SKM-1 (cell line): ENCODE measurements around the gene SERP2.

ENCODE experiments used
- DNase-seq: peaks from one replicate; lab custom pipeline; 2025; ENCODE audit not compliant: unreplicated experiment; lab: John Stamatoyannopoulos, UW

The SERP2 gene

DNA sequence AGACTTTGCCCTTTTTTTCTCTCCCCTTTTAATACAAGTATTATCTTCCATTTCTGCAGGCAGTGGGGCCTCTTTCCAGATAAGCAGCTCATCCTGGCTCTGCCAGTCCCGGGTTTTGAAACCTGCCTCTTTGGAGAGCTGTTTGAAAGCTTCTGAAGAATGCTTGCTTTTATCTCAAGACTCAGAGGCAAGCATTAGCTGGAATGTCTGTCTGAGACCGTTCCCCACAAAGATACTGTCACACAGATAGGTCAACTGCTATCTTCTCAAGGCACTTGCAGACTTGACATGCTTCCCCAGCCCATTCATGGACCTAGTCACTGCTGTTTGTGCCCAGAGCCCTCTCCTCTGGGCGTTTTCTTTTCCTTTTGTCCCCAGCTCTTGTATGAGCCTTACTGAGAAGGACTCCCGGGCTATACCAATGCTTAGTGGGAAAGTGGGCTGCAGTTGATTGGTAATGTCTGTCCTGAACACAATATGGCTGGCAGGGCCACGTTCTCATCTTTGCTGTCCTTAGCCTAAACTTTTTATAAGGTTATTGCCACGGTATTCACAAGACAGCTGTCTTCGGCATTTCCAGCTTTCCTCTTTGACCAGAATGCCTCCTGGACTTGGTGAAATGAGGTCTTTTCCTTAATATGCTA, 13.4 kb downstream of the SERP2 start:
- DNase-seq: no peak

DNA sequence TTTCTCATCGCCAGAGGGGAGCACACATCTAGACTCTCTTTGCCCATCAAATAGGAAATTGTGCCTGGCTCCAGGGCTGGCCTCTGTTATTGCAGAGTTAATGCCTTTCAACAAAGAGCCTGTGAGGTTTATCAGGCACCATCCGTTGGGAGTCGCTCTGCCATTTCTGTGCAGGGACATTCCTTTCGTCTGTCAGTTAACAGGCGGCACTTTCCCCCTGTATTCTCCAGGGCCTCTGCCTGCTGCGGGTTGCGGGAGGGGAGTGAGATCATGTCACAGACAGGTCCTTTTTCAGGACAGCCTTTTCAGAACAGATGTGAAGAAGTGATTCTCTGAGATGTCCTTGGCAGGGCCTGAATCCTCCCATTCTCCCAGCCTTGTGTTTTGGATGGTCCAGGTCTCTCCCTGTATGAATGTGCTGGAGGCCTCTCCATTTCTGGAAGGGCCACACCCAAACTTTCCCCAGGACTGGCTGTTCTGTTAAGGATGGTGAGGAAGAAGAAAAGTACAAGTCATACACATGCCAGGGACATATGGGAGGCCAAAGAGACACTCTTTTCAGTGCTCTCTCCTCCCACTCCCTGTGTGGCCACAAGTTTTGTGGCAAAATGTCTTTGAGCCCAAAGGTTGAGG, 14.9 kb downstream of the SERP2 start:
- DNase-seq: no peak

- peak; percentile 10 for DNase-seq
Measured at GRCh38 chr13:44389060-44389666, 15.5 kb downstream of the SERP2 start.

GRCh38 chr13:44389876-44390275, 16.3 kb downstream of the SERP2 start:
- DNase-seq: no peak

- DNase-seq: no peak
Measured at GRCh38 chr13:44393391-44393790, 19.8 kb downstream of the SERP2 start.

GRCh38 chr13:44394658-44395057, 21.0 kb downstream of the SERP2 start:
- DNase-seq: no peak

DNA sequence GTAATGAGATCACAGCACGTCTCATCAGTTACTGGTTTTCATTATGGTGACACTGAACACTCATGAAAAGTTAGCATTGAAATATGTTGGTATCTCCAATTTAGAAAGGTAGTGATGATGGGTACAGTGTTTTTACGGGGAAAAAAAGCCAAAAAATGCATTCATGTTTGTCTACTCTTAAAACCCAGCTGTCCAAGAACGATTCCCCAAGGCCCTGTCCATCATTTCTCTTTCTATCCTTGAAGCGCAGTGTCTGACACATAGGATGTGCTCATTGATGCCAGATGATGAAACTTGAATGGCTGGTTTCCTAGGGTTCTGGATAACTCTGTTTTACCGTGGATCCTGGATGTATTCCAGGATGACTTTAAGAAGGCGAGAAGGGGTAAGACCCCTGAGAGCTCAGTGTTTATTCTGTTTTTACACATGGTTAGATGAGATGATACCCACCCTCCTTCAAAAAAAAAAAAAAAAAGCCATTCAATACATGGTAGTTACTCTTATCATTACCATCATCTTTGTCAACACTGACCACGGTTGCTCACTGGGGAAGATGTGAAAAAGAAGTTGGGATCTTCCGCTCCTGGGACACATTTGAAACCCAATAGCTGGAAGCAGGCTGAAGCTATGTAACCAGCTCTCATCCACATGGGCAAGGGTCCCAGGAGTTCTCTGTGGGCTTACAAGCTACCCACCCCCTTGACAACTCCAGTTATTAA, 22.5 kb downstream of the SERP2 start:
- no peak for DNase-seq

DNA sequence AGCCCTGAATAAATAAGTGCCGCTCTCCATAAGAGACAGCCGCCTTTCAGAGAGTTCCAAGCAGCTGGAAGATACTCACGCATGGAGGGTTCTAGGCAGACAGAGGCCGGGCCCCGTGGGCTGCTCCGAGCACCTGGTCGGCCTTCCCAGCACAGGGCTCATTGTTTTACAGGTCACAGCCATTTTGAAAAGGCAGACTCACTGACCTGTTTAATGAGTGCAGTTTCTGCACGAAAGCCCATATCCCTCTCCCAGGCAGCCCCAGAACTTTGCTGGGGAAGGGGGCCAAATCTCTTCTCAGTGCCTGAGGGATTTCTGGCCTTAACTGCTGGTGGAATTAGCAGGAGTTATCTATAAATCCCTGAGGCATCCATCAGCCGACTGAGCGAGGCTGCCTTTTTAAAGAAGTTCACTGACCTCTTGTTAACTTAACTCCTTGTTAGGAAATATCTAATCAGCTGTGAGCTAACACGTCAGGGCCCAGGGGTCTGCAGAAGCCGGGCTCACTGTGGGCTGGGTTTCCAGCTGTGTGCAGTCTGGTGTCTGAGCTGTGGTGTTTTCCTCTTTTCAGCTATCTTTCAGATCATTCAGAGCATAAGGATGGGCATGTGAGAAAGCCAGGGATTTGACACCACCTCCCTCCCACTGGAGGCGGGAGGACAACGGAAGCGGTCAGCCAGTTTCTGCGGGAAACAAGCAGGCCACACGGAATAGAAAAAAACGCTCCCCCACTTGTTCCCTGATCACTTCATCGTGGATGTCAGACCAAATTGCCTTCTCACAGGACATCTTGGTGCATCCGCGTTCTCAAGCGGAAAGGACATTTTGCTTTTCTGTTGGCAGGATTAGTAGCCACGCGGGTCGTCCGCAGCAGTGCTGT, 23.3 kb downstream of the SERP2 start:
- DNase-seq: no peak

GRCh38 chr13:44397766-44398223, 24.2 kb downstream of the SERP2 start:
- DNase-seq: no peak

DNA sequence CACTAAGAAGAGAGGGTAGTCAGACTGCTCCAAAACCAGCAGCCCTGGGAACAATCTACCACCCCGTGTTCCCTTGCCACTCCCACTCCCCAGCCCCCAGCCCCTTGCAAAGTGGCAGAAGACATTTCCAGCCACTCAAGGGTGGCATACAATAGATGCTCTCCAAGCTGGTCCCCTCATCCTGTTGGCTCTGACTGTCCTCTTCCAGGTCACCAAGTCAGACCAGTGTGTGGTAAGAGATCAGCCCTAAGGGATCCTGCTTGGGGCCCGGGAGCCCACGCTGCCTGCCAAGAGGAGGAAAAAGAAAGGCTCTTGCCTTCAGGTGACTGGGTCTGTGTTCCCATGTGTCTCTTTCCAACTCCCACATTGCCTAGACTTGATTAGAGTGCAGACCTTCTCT, 25.0 kb downstream of the SERP2 start:
- no peak for DNase-seq

DNA sequence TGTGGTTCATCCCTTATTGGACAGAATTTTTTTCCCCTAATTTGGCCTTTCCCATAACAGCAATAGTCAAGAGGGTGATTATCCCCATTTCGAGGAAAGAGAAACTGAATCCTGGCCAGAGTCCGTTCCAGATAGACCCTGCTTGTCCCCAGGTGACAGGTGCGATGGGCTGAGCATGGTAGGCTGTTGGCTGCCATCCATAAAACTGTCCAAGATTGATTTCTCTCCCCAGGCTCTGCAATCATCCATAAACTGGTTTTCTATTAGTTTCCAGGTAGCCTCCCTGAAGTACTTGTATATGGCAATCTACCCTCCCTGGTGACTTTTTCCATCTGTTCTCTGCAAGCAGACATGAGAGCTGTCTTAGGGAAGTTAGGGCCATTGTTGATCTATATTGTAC, 25.4 kb downstream of the SERP2 start:
- DNase-seq: no peak

GRCh38 chr13:44400736-44401135, 27.1 kb downstream of the SERP2 start:
- no peak for DNase-seq

GRCh38 chr13:44401577-44401976, 28.0 kb downstream of the SERP2 start:
- DNase-seq: no peak

DNA sequence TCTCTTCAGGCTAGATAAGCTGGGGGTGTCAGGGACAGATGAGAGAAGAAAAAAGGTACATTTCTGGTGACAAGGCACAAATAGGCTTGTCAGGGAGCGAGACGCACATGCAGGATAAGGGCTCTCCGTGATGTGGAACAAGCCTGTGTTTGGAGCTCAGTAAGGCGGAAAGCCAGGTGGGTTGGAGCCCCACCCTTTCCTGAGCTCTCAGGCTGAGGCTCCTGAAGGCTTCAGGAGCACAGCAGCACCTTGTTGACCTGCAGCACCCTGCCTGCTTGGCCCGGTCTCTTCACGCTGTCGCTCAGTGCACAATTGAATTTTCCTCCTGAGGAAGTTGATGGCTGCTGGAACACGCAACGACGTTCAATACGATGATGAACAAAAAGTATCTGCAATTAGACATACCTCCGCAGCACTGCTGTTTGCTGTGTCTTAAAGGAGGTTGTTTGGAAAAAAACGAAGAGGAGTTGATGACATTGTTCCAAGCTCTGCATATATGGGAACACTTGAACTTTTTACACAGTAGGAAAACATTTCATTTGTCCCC, 29.3 kb downstream of the SERP2 start:
- DNase-seq: no peak

- DNase-seq: no peak
Measured at GRCh38 chr13:44403461-44404056, 29.9 kb downstream of the SERP2 start.

DNA sequence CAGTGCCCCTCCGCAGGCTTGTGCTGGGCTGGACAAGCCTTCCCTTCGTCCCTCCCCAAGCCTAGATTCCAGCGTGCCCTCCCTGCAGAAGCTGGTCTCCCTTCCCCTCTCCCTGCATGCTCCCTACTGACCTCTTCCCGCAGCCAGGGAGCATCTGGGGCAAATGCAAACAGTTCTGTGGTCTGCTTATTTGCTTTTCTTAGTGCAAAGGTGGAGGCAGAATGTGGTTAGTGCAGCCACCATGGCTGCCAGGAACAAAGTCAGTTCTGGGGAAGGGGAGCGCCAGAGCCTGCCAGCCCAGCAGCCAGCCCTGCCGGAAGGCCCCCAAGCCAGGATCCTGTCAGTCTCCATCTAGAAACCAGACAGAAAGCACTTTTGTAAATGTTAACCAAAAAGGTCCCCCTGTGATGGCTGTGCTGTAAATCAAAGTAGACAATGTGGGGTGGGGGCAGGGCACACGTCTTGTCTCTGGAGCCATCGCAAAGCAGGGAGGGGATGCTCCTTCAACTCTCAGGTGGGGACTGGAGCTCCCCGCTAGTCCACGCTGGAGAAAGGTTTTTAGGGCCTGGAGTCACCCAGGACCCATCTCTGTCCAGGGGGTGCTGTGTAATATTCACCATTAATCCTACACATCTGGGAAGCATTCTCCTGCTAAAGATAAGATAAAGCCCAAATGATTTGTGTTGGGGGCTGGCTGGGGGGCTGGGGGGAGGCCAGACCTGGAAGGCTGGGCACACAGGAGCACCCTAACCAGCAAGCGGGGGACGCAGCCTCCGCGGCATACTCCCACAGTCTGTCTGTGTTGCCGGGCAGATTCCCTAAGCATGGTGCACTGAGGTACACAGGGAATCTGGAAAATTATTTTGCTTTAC, 30.9 kb downstream of the SERP2 start:
- DNase-seq: no peak

GRCh38 chr13:44406617-44407016, 33.0 kb downstream of the SERP2 start:
- no peak for DNase-seq

GRCh38 chr13:44407379-44407778, 33.8 kb downstream of the SERP2 start:
- no peak for DNase-seq

DNA sequence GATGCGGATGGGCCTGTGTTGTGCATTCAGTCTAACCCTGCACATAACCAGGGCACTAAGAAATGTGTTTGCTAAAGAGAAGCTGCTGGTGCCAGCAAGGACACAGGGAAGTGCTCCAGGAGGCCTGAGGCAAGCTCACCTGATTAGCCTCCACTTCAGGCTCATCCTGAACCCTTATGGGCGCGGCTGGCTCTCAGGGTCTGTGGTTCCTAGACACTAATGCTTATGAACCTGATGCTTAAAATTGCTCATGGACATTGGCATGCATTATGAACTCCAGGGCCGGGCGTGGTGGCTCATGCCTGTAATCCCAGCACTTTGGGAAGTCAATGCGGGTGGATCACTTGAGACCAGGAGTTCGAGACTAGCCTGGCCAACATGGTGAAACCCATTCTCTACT, 34.3 kb downstream of the SERP2 start:
- no peak for DNase-seq
